CD4-positive, alpha-beta T cell treated with Interleukin-6 at 100 ng/mL for 8 hours (primary cell): ENCODE results near the gene RFNG.

Source experiments
- DNase-seq: peaks from one replicate; pipeline ENCODE4 v3.0.0-alpha.2; 2020; ENCODE audit warnings: mixed read lengths, low spot score

RFNG gene

GRCh38 chr17:82058230-82058854 lies 6.7 kb upstream of the RFNG start:
- DNase-seq: no peak

- no peak for DNase-seq
These were observed 5.4 kb upstream of the RFNG start for GRCh38 chr17:82056729-82057621.

- no peak for DNase-seq
These were observed 4.5 kb upstream of the RFNG start for GRCh38 chr17:82055965-82056728.

GRCh38 chr17:82055023-82055964 lies 3.7 kb upstream of the RFNG start:
- no peak for DNase-seq

- DNase-seq: no peak
These were observed 2.9 kb upstream of the RFNG start for GRCh38 chr17:82054351-82055022.

GRCh38 chr17:82053556-82054263 lies 2.1 kb upstream of the RFNG start:
- no peak for DNase-seq

- no peak for DNase-seq
These were observed 1.5 kb upstream of the RFNG start for GRCh38 chr17:82053130-82053529.

- DNase-seq: no peak
These were observed 1.0 kb upstream of the RFNG start for GRCh38 chr17:82052638-82053059.

GRCh38 chr17:82050761-82051641 lies 610 bp downstream of the RFNG start:
- DNase-seq: no peak

GRCh38 chr17:82050152-82050760 lies 1.4 kb downstream of the RFNG start:
- DNase-seq: no peak

GRCh38 chr17:82049521-82049971 lies 2.1 kb downstream of the RFNG start:
- DNase-seq: no peak

GRCh38 chr17:82049106-82049505 lies 2.5 kb downstream of the RFNG start:
- DNase-seq: no peak

- DNase-seq: no peak
These were observed 3.0 kb downstream of the RFNG start for GRCh38 chr17:82048571-82048971.

- no peak for DNase-seq
These were observed 3.6 kb downstream of the RFNG start for GRCh38 chr17:82047914-82048570.

GRCh38 chr17:82047379-82047778 lies 4.2 kb downstream of the RFNG start:
- DNase-seq: no peak

- DNase-seq: no peak
These were observed 4.7 kb downstream of the RFNG start for GRCh38 chr17:82046903-82047302.

- no peak for DNase-seq
These were observed 5.6 kb downstream of the RFNG start for GRCh38 chr17:82045936-82046484.

GRCh38 chr17:82043507-82043906 lies 8.1 kb downstream of the RFNG start:
- DNase-seq: no peak
